ENCODE data around the gene SLC25A20. TPM values are rescaled to one million over a fixed set of nuclear protein-coding genes. Genes with fewer than 3 reads are reported as not detected.

Gene SLC25A20
- total RNA-seq, 2 donors from 2014 or later: 58.8 to 67.7 TPM

GRCh38 chr3:48855681-48856447 lies 42.8 kb downstream of the SLC25A20 start:
- H3K36me3 ChIP-seq: peaks cover 36% of the 10 kb centered on the region
- H3K4me3 ChIP-seq: no peak overlapping the region
- H3K27ac ChIP-seq: no peak overlapping the region
- H3K9me3 ChIP-seq: no peaks in the 10 kb centered on the region
- H3K27me3 ChIP-seq: no peaks in the 10 kb centered on the region
- DNase-seq (ENCODE audit: low spot score): no peak
- TF ChIP-seq, protein P1, sequence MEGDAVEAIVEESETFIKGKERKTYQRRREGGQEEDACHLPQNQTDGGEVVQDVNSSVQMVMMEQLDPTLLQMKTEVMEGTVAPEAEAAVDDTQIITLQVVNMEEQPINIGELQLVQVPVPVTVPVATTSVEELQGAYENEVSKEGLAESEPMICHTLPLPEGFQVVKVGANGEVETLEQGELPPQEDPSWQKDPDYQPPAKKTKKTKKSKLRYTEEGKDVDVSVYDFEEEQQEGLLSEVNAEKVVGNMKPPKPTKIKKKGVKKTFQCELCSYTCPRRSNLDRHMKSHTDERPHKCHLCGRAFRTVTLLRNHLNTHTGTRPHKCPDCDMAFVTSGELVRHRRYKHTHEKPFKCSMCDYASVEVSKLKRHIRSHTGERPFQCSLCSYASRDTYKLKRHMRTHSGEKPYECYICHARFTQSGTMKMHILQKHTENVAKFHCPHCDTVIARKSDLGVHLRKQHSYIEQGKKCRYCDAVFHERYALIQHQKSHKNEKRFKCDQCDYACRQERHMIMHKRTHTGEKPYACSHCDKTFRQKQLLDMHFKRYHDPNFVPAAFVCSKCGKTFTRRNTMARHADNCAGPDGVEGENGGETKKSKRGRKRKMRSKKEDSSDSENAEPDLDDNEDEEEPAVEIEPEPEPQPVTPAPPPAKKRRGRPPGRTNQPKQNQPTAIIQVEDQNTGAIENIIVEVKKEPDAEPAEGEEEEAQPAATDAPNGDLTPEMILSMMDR (IDR thresholded peaks at IDR 0.05): no peak
- no peaks in the 10 kb centered on the region for H3K4me1 ChIP-seq

DNA sequence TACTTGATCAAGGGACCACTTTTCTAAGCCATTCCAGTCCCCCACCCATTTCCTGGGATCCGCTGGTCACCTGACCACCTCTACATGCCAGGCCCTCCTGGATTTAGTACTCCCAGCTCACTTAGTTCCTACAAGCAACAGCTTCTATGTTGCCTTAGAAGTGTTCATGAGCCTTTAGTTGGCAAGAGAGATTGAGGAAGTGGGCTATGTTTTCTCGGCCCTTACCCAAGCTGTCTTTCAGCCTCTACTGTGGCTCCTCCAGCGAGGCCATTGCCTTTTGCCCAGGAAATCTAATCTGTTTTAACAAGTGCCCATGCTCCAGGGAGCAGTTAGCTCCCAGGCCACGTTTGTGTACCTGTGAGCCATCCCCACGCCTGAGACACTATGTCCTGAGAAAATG lies 46.5 kb downstream of the SLC25A20 start:
- H3K27me3 ChIP-seq: no peaks in the 10 kb centered on the region
- DNase-seq (ENCODE audit: low spot score): no peak
- TF ChIP-seq, protein P1 (IDR thresholded peaks at IDR 0.05): no peak
- H3K36me3 ChIP-seq: peaks cover 12% of the 10 kb centered on the region
- H3K27ac ChIP-seq: no peak overlapping the region
- peaks cover 0 to 9% of the 10 kb centered on the region in 2 donors for H3K4me1 ChIP-seq
- no peak overlapping the region for H3K4me3 ChIP-seq
- no peaks in the 10 kb centered on the region for H3K9me3 ChIP-seq

GRCh38 chr3:48851407-48851806 lies 47.3 kb downstream of the SLC25A20 start:
- Histone ChIP-seq H3K27me3 (no peaks in the 10 kb centered on the region), H3K9me3 (no peaks in the 10 kb centered on the region), H3K4me1 (peaks cover 0 to 13% of the 10 kb centered on the region in 2 donors), H3K36me3 (peaks cover 4% of the 10 kb centered on the region), H3K4me3 (no peak overlapping the region), H3K27ac (no peak overlapping the region)
- TF ChIP-seq, protein P1 (IDR thresholded peaks at IDR 0.05): no peak
- DNase-seq (ENCODE audit: low spot score): no peak

- TF ChIP-seq, protein P1 (IDR thresholded peaks at IDR 0.05): no peak
- H3K27ac ChIP-seq: no peak overlapping the region
- H3K27me3 ChIP-seq: no peaks in the 10 kb centered on the region
- H3K4me1 ChIP-seq: peaks cover 0 to 29% of the 10 kb centered on the region in 2 donors
- no peak overlapping the region for H3K4me3 ChIP-seq
- no peaks in the 10 kb centered on the region for H3K36me3 ChIP-seq
- H3K9me3 ChIP-seq: no peaks in the 10 kb centered on the region
- DNase-seq (ENCODE audit: low spot score): no peak
These were observed 49.7 kb downstream of the SLC25A20 start for GRCh38 chr3:48848816-48849515.

DNA sequence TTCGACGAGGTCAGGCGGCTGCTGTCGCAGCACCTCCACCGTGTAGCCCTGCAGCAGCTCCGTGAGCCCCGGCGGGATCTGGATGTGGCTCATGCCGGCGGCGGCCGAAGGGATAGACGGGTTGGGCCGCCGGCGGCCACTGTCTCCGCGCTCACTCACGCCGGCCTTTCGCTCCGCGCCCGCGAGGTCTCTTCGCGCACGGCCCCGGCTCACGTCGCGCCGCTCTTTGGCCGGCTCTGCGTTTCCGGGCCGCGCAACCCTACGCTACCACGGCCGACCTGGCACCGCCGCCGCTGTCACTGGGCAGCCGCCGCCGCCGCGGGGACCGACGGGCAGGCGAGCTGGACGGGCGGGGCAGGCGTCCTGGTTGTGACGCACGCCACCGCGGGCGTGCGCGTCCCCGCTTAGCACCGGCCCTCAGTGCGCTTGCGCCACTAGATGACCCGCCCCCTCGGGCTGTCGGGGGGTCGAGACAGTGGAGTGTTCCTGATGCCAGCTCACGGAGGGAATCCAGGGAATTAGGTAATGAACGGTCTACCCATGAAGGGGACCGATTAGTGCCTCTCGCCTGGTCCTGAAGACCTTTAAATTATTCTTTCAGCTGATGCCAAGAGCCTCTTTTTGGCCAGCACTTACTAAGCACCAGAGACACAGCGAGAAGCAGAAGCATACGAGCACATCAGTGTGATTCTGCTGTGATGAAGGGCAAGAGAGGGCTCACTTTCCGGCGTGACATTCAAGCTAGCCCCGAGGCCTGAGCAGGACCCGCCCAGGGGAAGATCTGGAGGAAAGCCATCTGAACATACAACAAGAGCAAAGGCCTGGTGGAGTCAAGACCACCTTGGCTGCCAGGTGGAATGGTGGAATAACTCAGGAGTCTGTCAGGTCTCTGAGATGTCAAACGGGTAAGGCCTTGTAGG lies 50.9 kb downstream of the SLC25A20 start, which contains the start of gene PRKAR2A:
PRKAR2A (minus strand) TSS at position 371 of the 920 bp plus-strand sequence; CDS start at position 93, 278 bp downstream.
- peaks cover 0 to 29% of the 10 kb centered on the region in 2 donors for H3K4me1 ChIP-seq
- DNase-seq (ENCODE audit: low spot score): peak; percentile 87
- peak within 1 kb of the TSS; percentile 61 to 77 for H3K4me3 ChIP-seq
- H3K36me3 ChIP-seq: no peaks in the 10 kb centered on the region
- H3K9me3 ChIP-seq: no peaks in the 10 kb centered on the region
- H3K27ac ChIP-seq: peak within 1 kb of the TSS; percentile 93 to 95
- no peaks in the 10 kb centered on the region for H3K27me3 ChIP-seq
- TF ChIP-seq, protein P1 (IDR thresholded peaks at IDR 0.05): no peak

All from right atrium auricular region (tissue), 2 donors.